DMS79 (cell line): Measurements from ENCODE around the gene CCL24.
"Not testable (repeated sequence)": the region's sequence is repeated elsewhere in the genome, so short reads cannot be mapped to it uniquely, and the experiment has no call there.

Source experiments
- DNase-seq: peaks from one replicate; lab custom pipeline; 2025; lab: John Stamatoyannopoulos, UW

Gene CCL24

DNA sequence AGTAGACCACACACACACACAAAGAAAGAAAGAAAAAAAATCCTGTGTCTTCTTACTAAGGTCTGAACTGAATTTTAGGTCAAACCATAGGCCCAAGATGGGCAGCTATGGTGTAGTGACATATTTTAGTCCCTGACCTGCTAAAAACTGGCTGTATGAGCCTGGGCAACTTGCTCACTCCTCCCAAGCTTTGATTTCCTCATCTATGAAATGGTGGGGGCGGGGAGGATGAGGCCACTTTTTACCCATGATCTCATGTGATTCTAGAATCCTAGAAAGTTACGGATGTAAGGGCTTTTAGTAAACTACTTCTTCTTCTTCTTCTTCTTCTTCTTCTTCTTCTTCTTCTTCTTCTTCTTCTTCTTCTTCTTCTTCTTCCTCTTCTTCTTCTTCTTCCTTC lies 6.1 kb upstream of the CCL24 start:
- no peak for DNase-seq

DNA sequence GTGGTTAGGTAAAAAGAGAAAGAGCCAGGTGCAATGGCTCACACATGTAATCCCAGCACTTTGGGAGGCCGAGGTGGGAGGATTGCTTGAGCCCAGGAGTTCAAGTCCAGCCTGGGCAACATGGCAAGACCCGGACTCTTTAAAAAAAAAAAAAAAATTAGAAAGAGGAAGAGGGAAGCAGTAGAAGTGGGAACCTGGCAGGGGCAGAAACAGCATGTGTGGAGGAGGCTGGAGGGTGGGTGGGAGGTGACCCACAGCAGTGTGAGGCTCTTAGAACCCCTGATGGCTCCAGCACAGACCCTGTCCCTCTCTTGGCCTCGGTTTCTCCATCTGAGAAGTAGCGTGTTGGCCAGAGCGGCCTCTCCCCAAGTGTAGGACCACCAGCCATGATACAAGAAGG lies 4.9 kb upstream of the CCL24 start:
- DNase-seq = no peak

DNA sequence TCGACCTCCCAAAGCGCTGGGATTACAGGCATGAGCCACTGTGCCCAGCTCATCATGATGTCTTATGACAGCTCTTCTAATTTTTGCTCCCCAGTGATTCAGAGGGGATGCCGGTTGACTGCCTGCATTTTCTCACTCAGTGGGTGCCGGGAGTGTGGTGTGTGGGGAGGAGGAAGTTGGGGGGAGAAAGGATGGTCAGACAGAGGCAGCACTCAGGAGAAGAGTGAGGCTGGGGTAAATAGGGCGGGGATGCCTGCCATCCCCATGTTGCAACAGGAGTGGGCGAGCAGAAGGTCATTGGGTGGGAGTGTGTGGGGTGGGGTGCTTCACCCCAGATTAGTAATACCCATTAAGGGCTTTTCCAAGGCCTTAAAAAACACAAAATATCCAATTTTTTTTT lies 3.5 kb upstream of the CCL24 start:
- no peak for DNase-seq

DNA sequence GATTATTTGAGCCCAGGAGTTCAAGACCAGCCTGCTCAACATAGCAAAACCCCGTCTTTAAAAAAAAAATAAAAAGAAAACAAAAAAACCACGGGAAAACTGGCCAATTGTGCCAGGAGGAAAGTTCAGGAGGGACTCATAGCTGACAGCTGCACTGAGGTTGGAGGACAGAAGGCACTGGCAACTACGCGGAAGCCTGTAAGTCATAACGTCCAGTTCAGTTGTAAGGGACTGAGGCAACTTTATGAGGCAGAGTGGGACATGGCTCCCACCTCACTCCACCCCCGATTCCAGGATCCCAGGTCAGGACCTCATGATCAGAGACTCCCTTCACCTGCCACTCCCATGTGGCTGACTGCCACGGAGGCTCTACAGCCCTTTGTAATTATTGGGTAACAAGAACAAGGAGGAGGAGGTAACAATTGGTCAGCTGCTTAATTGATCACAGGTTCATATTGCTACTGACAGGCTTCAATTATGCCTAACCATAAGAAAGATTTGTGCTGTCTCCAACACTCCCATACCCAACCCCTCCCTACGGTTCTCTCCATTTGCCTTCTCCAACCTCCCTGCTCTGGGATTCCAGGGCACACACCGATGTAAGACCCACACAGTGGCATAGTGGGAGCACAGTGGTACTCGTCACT lies 1.9 kb upstream of the CCL24 start:
- DNase-seq = no peak

DNA sequence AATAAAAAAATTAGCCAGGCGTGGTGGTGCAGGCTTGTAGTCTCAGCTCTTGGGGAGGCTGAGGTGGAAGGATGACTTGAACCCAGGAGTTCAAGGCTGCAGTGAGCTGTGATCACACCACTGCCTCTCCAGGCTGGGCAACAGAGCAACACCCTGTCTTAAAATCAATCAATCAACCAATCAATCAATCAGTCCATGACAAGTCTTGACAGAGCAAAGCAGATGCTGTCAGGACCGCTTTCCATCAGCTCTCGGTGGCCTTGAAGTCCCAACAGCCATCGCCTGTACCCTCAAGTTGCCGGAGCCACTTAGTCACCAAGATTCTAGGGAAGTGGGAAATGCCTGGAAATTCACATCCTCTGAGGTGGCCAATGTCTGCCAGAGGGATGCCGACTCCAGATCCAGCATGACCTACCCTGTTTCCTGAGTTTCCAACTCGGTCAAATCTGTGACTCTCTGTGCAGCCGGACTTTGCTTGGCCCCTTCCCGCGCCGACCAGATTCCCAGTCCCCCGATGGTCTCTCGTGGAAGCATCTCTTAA lies 871 bp upstream of the CCL24 start:
- no peak for DNase-seq

DNA sequence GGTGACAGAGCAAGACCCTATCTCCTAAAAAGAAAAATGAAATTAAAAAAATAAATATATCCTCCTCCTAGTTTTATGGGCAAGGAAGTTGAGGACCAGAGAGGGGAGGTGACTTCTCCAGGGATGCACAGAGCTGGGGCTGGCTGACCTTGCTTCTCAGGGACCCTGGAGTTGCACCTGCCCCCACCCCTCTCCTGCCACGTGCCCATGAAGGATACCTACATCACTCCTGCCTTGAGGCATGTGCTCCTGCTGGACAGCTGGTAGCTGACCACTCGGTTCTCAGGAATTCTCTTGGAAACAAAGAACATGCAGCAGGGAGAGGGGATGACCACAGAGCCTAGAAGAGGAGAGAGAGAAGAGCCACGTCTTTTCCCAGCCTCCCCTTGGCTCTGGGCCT lies 522 bp downstream of the CCL24 start:
- no peak for DNase-seq

DNA sequence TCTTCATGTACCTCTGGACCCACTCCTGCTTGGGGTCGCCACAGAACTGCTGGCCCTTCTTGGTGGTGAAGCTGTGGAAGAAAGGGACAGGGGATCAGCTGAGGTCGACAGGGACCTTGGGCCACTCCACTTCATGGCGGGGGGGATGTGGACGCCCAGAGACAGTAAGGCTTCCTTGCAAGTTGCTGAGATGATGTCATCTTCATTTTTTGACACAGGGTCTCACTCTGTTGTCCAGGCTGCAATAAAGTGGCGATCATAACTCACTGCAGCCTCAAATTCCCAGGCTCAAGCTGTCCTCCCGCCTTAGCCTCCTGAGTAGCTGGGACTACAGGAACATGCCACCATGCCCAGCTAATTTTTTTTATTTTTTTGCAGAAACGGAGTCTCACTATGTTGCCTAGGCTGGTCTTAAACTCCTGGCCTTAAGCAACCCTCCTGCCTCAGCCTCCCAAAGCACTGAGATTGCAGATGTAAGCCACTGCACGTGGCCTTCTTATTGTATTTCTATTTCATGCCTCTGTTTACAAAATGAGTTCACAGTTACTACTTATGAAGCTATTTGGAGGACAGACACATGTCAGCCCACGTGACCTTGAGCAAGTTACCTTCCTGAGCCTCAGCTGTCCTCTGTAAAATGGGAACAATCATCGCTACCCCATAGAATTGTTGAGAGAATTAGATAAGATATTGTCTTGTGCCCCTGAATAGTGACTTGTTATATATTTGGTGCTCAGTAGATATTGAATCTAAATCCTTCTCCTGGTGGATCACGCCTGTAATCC lies 1.5 kb downstream of the CCL24 start:
- DNase-seq = no peak

DNA sequence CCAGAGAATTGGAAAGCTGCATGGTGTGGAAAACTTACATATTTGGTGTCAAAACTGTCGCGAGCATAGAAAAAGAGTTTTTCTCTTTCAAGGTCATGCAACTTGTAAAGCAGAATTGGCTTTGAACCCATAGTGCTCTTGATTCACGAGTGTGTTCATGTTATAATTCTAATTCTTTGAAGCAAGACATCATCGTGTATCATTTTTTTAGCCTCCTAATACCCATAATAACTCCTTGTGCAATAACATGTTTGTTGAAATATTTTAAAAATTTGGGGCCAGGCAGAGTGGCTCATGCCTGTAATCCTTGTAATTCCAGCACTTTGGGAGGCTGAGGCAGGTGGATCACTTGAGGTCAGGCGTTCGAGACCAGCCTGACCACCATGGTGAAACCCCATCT lies 4.2 kb downstream of the CCL24 start:
- DNase-seq = no peak

DNA sequence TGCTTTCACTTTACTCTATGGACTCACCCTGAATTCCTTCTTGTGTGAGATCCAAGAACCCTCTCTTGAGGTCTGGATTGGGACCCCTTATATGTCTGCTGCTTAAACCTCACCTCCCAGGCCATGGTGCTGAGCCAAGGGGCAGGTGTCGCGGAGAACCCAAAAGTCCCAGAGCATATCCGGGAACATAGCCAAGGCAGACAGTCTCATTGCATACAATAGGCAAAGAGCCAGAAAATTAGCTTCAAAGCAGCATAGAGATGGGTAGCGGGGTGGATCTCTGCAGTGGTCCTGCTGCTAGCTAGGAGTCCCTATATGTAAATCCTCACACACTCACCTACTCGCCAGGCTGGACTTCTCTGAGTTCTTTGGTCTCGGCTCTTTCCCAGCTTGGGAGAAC lies 5.5 kb downstream of the CCL24 start:
- no peak for DNase-seq

DNA sequence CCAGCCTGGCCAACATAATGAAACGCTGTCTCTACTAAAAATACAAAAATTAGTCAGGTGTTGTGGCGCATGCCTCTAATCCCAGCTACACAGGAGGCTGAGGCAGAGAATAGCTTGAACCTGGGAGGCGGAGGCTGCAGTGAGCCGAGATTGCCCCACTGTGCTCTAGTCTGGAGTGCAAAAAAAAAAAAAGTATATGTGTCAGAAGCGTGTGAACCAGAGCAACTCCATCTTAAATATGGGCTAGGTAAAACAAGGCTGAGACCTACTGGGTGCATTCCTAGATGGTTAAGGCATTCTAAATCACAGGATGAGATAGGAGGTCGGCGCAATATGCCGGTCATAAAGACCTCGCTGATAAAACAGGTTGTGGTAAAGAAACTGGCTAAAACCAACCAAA lies 6.2 kb downstream of the CCL24 start:
- DNase-seq = no peak

DNA sequence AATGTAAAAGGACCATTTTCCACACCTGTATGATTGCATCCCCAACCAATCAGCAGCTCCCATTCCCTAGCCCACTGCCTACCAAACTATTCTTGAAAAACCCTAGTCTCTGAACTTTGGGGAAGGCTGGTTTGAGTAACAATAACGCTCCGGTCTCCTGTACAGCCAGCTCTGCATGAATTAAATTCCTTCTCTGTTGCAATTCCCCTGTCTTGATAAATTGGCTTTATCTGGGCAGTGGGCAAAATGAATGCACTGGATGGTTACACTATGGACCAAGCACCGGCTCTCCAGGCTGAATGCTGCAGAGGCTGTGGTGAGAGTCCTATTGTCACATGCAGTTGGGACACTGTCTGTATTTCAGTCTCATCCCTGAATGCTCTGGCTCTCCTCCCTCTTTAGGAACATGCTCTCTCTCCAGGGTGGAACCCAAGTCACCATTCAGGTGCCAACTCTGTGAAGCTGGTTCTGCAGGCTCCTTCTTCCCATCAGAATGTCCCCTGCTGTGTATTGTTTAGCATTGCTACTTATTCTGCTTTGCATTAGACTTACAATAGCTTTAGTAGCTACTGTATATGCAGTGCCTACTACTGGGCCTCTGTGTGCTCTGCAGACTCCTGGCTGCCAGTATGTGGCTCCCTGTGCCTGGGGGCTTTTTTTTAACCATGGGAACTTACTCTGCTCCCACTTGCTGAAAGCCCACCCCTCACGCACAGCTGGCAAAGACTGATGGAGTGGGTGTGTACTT lies 6.9 kb downstream of the CCL24 start:
- no peak for DNase-seq

DNA sequence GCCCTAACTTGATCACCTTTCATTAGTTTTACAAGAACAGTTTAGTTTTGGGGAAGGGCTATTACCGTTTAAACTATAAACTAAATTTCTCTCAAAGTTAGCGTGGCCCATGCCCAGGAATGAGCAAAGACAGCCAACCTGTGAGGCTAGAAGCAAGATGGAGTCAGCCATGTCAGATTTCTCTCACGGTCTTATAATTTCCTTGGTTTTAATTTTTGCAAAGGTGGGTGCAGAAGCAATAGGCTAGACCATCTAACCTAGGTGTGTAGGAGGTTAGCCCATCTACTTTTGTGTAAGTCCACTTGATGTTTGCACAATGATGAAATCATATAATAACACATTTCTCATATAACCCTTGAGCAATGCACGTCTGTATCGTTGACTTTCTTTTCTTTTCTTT lies 8.9 kb downstream of the CCL24 start:
- no peak for DNase-seq

DNA sequence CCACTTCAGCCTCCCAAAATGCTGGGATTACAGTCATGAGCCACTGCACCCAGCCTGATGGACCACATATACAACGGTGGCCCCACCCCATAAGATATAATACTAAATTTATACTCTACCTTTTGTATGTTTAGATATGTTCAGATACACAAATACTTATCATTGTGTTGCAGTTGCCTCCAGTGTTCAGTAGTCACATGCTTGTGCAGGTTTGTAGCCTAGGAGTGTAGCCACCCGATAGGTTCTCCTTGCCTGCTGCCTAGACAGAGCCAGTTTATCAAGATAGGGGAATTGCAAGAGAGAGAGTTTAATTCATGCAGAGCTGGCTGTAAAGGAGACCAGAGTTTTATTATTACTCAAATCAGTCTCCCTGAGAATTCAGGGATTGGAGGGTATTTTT lies 9.6 kb downstream of the CCL24 start:
- no peak for DNase-seq

DNA sequence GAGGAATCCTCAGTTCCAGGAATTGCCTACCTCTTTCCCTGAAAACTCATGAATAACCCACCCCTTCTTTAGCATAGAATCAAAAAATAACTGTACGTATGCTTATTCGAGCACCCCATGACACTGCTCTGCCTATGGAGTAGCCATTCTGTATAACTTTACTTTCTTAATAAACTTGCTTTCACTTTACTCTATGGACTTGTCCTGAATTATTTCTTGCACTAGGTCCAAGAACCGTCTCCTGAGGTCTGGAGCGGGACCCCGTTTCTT lies 11.1 kb downstream of the CCL24 start:
- DNase-seq = no peak

DNA sequence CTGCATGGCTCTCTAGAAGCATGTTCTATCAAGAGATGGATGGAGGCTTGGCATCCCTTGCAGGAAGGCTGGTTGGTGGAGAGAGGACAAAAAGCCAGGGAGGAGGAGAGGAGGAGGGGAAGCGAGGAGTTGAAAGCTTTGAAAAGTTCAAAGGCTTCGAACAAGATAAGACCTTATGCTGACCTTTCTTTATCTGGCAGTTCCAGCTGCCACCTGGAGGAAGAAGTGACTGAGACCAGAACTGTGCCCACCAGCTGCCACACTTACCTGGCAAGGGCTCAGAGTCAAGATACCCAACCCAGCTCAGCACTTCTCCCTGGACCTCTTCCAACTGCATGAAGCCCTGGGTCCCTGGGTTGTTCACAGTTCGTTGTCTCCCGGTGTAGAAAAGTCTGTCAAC lies 14.8 kb downstream of the CCL24 start:
- DNase-seq = no peak

DNA sequence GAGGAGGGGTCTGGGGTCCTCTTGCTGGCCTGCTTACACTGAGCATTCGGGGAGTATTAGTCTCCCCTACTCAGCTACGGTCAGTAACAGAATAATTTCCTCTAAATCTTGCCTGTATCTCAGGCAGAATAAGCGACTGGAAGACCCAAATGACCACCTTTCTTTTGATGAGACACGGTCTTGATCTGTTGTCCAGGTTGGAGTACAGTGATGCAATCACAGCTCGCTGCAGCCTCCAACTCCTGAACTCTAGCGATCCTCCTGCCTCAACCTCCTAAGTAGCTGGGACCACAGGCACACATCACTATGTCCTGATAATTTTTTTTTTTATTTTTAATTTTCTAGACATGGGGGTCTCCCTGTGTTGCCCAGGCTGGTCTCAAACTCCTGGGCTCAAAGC lies 17.2 kb downstream of the CCL24 start:
- no peak for DNase-seq

DNA sequence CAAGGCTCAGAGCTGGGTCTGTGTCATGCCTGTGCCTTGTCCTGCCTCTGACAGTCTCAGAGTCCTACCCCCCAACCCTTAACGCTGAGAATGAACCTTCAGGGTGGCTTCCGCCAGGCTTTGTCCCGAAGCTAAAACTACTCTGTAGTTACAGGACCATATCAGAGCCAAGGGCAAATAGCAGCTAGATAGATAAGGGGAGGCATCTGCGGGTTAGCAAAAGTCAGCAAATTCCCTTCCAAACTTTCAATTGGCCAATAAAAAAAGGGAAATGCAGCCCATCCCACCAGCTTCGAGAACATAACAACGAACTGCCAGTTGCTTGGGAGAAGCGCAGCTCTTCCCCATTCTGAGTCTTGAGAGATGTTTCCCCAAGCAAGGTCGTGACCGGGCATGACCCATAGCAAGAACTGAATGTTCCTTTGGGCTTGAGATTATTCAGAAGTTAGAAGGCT lies 17.7 kb downstream of the CCL24 start:
- DNase-seq = no peak

DNA sequence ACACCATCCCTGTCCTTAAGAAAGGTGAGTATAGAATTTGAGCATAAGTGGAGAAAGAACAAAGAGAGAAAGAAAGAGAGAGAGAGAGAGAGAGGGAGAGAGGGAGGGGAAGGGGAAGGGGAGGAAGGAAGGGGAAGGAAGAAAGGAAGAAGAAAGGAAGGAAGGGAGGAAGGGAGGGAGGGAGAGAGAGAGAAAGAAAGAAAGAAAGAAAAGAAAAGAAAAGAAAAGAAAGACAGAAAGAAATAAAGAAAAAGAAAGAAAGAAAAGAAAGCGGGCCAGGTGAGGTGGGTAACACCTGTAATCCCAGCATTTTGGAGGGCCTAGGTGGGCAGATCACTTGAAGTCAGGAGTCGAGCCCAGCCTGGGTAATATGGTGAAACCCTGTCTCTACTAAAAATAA lies 19.9 kb downstream of the CCL24 start:
- no peak for DNase-seq

DNA sequence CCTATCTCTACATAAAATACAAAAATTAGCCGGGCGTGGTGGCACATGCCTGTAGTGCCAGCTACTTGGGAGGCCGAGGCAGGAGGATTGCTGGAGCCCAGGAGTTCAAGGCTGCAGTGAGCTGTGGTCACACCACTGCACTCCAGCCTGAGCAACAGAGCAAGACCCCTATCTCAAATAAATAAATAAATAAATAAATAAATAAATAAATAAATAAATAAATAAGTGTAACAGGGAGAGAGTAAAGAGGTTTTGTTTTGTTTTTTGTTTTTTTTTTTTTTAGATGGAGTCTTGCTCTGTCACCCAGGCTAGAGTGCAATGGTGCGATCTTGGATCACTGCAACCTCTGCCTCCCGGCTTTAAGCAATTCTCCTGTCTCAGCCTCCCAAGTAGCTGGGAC lies 21.0 kb downstream of the CCL24 start:
- DNase-seq = not testable (repeated sequence)

DNA sequence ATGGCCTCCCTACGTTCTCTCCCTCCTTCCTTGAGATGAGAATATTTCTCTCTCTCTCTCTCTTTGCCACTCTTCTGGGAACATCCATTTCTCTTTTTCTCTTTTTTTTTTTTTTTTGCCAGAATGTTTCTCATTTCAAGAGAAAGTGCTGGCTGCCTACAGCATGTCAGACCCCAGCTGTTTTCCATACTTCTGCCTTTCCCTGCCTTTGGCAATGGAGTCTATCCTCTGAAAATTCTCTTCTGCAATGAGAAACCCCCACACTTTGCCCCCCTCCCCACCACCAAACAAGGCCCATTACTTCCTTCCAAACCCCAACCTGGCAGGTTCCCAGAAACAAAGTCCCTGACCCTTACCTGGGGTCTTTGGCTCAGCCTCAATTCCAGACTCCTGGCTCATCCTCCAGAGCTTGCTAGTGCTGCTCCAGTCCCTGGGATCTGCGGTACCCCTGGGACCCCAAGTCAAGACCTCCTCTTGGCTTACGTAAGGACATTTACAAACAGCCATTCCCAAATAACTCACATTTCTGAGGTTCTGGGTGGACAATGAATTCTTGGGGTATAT lies 24.2 kb downstream of the CCL24 start:
- no peak for DNase-seq

DNA sequence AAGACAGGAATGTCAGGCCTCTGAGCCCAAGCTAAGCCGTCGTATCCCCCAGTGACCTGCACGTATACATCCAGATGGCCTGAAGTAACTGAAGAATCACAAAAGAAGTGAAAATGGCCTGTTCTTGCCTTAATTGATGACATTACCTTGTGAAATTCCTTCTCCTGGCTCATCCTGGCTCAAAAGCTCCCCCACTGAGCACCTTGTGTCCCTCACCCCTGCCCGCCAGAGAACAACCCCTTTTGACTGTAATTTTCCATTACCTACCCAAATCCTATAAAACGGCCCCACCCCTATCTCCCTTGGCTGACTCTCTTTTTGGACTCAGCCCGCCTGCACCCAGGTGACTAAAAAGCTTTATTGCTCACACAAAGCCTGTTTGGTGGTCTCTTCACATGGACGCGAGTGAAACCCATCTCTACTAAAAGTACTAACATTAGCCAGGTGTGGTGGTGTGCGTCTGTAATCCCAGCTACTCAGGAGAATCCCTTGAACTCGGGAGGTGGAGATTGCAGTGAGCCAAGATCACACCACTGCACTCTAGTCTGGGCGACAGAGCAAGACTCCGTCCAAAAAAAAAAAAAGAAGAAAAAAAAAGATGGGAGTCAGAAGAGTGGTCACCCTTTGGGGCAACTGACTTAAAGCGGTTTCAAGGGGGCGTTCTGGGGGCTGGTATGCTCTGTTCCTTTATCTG lies 25.3 kb downstream of the CCL24 start:
- not testable (repeated sequence) for DNase-seq

DNA sequence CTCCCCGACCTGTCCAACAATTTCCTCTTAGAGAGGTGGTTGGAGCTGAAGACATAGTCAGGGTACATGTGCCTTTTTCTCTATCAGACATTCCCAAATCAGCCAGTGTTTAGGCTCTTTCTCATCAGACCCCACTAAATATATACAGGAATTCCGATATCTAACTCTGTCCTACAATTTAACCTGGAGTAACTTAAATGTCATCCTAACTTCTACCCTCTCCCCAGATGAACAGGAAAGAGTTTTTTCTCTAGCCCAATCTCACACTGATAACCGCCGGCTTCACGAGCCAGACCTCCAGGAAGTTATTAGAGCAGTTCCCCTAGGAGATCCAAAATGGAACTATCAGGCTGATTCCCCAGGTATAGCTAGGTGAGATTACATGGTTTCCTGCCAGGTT lies 30.5 kb downstream of the CCL24 start:
- DNase-seq = not testable (repeated sequence)
